ENCODE data around the gene ACADSB.

ACADSB gene

GRCh38 chr10:123038782-123039631 is 30.2 kb downstream of the ACADSB start:
- no peak for DNase-seq (ENCODE audit: low read depth in 2 of 2)

DNA sequence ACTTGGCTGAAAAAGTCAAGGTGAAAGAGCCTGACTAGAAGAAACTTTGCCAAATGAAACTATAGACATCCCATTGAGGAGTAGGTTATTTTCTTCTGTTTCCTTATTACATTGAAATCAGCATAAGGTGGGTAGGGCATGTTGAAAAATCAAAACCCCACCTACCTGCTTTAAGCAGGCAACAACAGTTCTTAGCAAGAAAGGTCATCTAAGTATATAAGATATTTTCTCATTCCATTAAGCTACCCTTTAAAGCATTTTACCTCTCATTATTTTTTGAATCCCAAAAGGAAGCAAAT is 30.8 kb downstream of the ACADSB start:
- no peak for DNase-seq (ENCODE audit: low read depth in 2 of 2)

GRCh38 chr10:123042708-123043408 is 34.1 kb downstream of the ACADSB start:
- no peak for DNase-seq (ENCODE audit: low read depth in 2 of 2)

GRCh38 chr10:123043409-123043925 is 34.7 kb downstream of the ACADSB start:
- peak; percentile 3 to 5 for DNase-seq (ENCODE audit: low read depth in 2 of 2)

- DNase-seq (ENCODE audit: low read depth in 2 of 2): no peak
Observed at GRCh38 chr10:123044391-123044790, 35.6 kb downstream of the ACADSB start.

- no peak for DNase-seq (ENCODE audit: low read depth in 2 of 2)
Observed at GRCh38 chr10:123045961-123046731, 37.3 kb downstream of the ACADSB start.

GRCh38 chr10:123057968-123058367 is 49.2 kb downstream of the ACADSB start:
- no peak for DNase-seq (ENCODE audit: low read depth in 2 of 2)

DNA sequence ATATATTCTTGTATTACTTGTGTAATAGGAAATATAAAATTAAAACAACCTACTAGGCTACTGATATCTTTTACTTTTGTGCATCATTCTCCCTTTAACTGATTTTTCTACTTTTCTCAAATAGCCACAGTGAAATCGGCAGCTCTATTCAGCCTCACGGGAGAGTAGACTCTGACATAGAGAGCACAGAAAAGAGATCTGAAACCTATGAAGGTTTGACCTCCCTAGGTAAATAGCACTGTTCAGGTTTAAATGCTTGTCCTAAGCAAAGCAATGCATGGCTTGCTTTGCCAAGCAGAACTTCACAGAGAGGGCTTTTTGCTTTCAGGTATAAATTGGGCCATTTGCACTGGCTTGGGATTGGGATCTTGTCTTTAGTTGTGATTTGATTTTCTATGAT is 53.1 kb downstream of the ACADSB start:
- DNase-seq (ENCODE audit: low read depth in 2 of 2): no peak

- DNase-seq (ENCODE audit: low read depth in 2 of 2): no peak
Observed at GRCh38 chr10:123062726-123063125, 53.9 kb downstream of the ACADSB start.

DNA sequence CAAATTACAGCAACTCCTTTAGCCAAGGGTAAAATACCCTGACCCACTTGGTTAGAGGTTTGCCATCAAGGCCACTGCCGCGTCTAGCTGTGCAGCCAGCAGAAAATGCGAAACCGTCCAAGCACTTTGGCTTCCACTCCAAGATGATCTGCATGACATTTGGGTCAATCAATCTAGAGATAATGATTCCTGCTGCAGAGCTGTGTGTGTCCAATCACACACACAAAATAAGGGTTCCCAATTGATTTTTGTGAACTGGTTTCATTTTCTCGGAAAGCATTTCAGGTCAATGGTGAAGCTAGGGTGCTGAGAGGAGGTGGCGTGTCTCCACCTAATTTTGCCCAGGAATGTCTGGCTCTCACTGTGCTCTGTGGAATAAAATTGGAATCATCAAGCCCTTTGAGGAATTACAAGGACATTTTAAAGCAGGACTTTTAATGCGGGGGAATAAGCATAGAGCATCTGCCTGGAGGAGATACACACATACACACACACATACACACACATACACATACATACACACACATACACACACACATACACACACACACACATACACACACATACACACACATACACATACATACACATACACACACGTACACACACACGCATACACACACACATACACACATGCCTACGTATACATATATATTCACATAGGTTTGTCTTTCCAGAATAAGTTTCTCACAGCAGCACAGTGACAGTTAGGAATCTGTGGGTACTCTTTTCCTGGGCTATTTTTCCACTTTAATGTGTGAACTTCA is 59.5 kb downstream of the ACADSB start:
- no peak for DNase-seq (ENCODE audit: low read depth in 2 of 2)

GRCh38 chr10:123069246-123069986 is 60.6 kb downstream of the ACADSB start:
- no peak for DNase-seq (ENCODE audit: low read depth in 2 of 2)

- DNase-seq (ENCODE audit: low read depth in 2 of 2): no peak
Observed at GRCh38 chr10:123073187-123073586, 64.4 kb downstream of the ACADSB start.

GRCh38 chr10:123074215-123074614 is 65.4 kb downstream of the ACADSB start:
- DNase-seq (ENCODE audit: low read depth in 2 of 2): no peak

GRCh38 chr10:123081896-123082295 is 73.1 kb downstream of the ACADSB start:
- no peak for DNase-seq (ENCODE audit: low read depth in 2 of 2)

GRCh38 chr10:123083811-123084210 is 75.0 kb downstream of the ACADSB start:
- DNase-seq (ENCODE audit: low read depth in 2 of 2): no peak

- DNase-seq (ENCODE audit: low read depth in 2 of 2): no peak
Observed at GRCh38 chr10:123086281-123086680, 77.5 kb downstream of the ACADSB start.

DNA sequence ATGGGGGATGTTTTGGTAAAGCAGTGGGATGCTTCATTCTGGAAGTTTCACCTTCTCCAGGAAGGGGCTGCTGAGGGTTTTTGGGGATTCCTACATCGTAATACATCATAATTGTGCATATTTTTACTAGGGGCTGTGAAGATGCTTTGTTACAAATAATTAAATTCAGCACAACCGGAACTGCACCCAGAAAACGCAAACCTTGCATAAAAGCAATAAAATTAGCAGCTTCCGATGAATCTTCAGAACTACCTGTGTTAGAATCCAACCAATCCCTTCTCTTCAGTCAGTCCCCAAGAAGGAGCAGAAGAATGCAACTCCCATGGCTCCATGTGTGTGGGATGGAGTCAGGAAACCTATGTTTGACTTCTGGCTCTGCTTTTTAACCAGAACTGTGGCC is 78.5 kb downstream of the ACADSB start:
- no peak for DNase-seq (ENCODE audit: low read depth in 2 of 2)

GRCh38 chr10:123087786-123088185 is 79.0 kb downstream of the ACADSB start:
- no peak for DNase-seq (ENCODE audit: low read depth in 2 of 2)

GRCh38 chr10:123092635-123093414 is 84.0 kb downstream of the ACADSB start:
- no peak for DNase-seq (ENCODE audit: low read depth in 2 of 2)

DNA sequence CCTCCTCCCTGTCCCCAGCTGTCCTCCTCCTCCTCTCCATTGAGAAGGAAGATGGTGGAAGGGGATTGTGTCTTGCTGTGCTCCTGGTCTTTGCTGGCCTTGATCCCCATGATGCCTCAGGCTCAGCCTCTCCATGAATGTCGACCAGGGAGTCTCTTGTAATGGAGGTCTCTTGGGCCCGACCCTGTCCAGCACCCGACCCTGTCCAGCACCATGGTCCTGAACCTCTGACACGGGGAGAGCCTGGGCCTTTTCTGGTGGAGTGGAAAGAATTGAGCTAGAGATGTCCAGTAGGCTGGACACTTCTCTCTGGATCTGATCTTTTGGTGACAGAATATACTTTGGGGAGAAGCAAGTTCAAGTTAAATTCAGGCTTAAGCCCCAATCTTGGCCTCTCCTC is 84.7 kb downstream of the ACADSB start:
- DNase-seq (ENCODE audit: low read depth in 2 of 2): no peak

All from stimulated activated CD4-positive, alpha-beta T cell treated with anti-CD3 and anti-CD28 coated beads, Interleukin-1b, Interleukin-23, amount 100 ng/mL, for 1 hour (primary cell).